ENCODE measurements around the gene ARHGEF3. TPM values are rescaled to one million over a fixed set of nuclear protein-coding genes. Genes with fewer than 3 reads are reported as not detected.

The ARHGEF3 gene
- polyA plus RNA-seq, 1 donor from 2014 or later, result 4.1 TPM

GRCh38 chr3:56783644-56784447 lies 17.9 kb downstream of the ARHGEF3 start:
- H3K4me3 ChIP-seq (ENCODE audit: low read length), result no peak overlapping the region
- no peaks in the 10 kb centered on the region for H3K9me3 ChIP-seq (ENCODE audit: low read length)
- no peaks in the 10 kb centered on the region for H3K9me2 ChIP-seq (ENCODE audit: insufficient read depth, low read length)
- no peaks in the 10 kb centered on the region for H4K20me1 ChIP-seq (ENCODE audit: insufficient read depth)
- no peak for TF ChIP-seq RAD21 (conservative IDR thresholded peaks at IDR 0.05)
- no peak for TF ChIP-seq CTCF (IDR thresholded peaks at IDR 0.05; ENCODE audit: poor library complexity, severe bottlenecking)
- no peak for TF ChIP-seq SMC3 (conservative IDR thresholded peaks at IDR 0.05; ENCODE audit: poor library complexity)
- TF ChIP-seq TAF1 (IDR thresholded peaks at IDR 0.05; ENCODE audit: low read depth), result no peak
- no peak for TF ChIP-seq REST (IDR thresholded peaks at IDR 0.05; ENCODE audit: borderline replicate concordance)
- no peak for TF ChIP-seq POLR2AphosphoS5 (IDR thresholded peaks at IDR 0.05)
- TF ChIP-seq MXI1 (conservative IDR thresholded peaks at IDR 0.05; ENCODE audit: poor library complexity, severe bottlenecking), result no peak
- TF ChIP-seq EP300 (conservative IDR thresholded peaks at IDR 0.05; ENCODE audit: poor library complexity, severe bottlenecking), result no peak
- TF ChIP-seq EZH2 (IDR thresholded peaks at IDR 0.05; ENCODE audit: borderline replicate concordance, insufficient read depth, low read length, poor library complexity, severe bottlenecking), result no peak
- H3K27ac ChIP-seq (ENCODE audit: low read length), result no peak overlapping the region
- H3K79me2 ChIP-seq (replicated peaks; ENCODE audit: insufficient read depth, low read length), result no peaks in the 10 kb centered on the region
- H3K36me3 ChIP-seq (ENCODE audit: insufficient read depth, low read length), result no peaks in the 10 kb centered on the region
- H3K4me2 ChIP-seq (ENCODE audit: low read length), result no peak overlapping the region
- no peaks in the 10 kb centered on the region for H3K27me3 ChIP-seq (ENCODE audit: insufficient read depth, low read depth, low read length)
- H3F3A ChIP-seq (ENCODE audit: insufficient read depth, low read length, poor library complexity, severe bottlenecking), result no peaks in the 10 kb centered on the region
- H2AFZ ChIP-seq (ENCODE audit: low read depth, low read length), result no peak overlapping the region
- H3K9ac ChIP-seq (ENCODE audit: low read length), result no peak overlapping the region

GRCh38 chr3:56782906-56783305 lies 18.8 kb downstream of the ARHGEF3 start:
- no peak overlapping the region for H3K9ac ChIP-seq (ENCODE audit: low read length)
- TF ChIP-seq EZH2 (IDR thresholded peaks at IDR 0.05; ENCODE audit: borderline replicate concordance, insufficient read depth, low read length, poor library complexity, severe bottlenecking), result no peak
- no peak for TF ChIP-seq RAD21 (conservative IDR thresholded peaks at IDR 0.05)
- no peak for TF ChIP-seq TAF1 (IDR thresholded peaks at IDR 0.05; ENCODE audit: low read depth)

More at GRCh38 chr3:56782906-56783305, 18.8 kb downstream of the ARHGEF3 start:
- Histone ChIP-seq H4K20me1 (ENCODE audit: insufficient read depth) (no peaks in the 10 kb centered on the region), H2AFZ (ENCODE audit: low read depth, low read length) (no peak overlapping the region), H3K4me3 (ENCODE audit: low read length) (no peak overlapping the region), H3K27ac (ENCODE audit: low read length) (no peak overlapping the region), H3K36me3 (ENCODE audit: insufficient read depth, low read length) (no peaks in the 10 kb centered on the region), H3K9me3 (ENCODE audit: low read length) (no peaks in the 10 kb centered on the region), H3K79me2 (replicated peaks; ENCODE audit: insufficient read depth, low read length) (no peaks in the 10 kb centered on the region), H3K27me3 (ENCODE audit: insufficient read depth, low read depth, low read length) (no peaks in the 10 kb centered on the region), H3F3A (ENCODE audit: insufficient read depth, low read length, poor library complexity, severe bottlenecking) (no peaks in the 10 kb centered on the region), H3K4me2 (ENCODE audit: low read length) (no peak overlapping the region), H3K9me2 (ENCODE audit: insufficient read depth, low read length) (no peaks in the 10 kb centered on the region)
